OCI-LY3 (cell line): Measurements from ENCODE around the gene BCAR3.
A peak's percentile ranks its signal among the peaks of the same experiment; 100 is the strongest.

Source experiments
- H2AFZ ChIP-seq: fragments of 200-600, 300-600 bp; shearing (Covaris generic); 2 replicates; pipeline ENCODE4 v1.6.0; 2014; ENCODE audit warnings: antibody characterized with exemption, low read depth, low read length
- H3K27ac ChIP-seq: fragments of 200-600, 300-600 bp; sonication (generic); 2 replicates; pipeline ENCODE4 v1.5.1; 2014; ENCODE audit warnings: mild to moderate bottlenecking, low read length, moderate library complexity, mixed read lengths
- H3K27me3 ChIP-seq: fragments of 200-600, 300-600 bp; sonication (generic); 2 replicates; pipeline ENCODE4 v1.6.1; 2014; ENCODE audit warnings: low read depth, low read length, mixed read lengths
- H3K36me3 ChIP-seq: fragments of 200-600, 300-600 bp; sonication (generic); replicated peaks from 2 replicates; pipeline ENCODE3; 2014; ENCODE audit warnings: low read depth, low read length, mixed read lengths
- H3K4me1 ChIP-seq: fragments of 300-600, 200-600 bp; sonication (generic); 2 replicates; pipeline ENCODE4 v1.6.1; 2014; ENCODE audit warnings: low read length, mixed read lengths
- H3K4me2 ChIP-seq: fragments of 200-600, 300-600 bp; sonication (generic); 2 replicates; pipeline ENCODE4 v1.6.1; 2014; ENCODE audit warnings: low read length, mixed read lengths
- H3K4me3 ChIP-seq: fragments of 300-600, 200-600 bp; sonication (generic); 2 replicates; pipeline ENCODE4 v1.5.1; 2014; ENCODE audit warnings: antibody characterized with exemption, mild to moderate bottlenecking, low read length, moderate library complexity
- H3K79me2 ChIP-seq: fragments of 300-600, 200-600 bp; shearing (Covaris generic); 2 replicates; pipeline ENCODE4 v1.6.1; 2014; ENCODE audit warnings: mild to moderate bottlenecking, low read length, mixed read lengths
- H3K9ac ChIP-seq: fragments of 300-600, 200-600 bp; shearing (Covaris generic); 2 replicates; pipeline ENCODE4 v1.6.0; 2014; ENCODE audit warnings: mild to moderate bottlenecking, low read length, moderate library complexity
- H3K9me3 ChIP-seq: fragments of 200-600, 300-600 bp; shearing (Covaris generic); 2 replicates; pipeline ENCODE4 v1.6.1; 2014; ENCODE audit warnings: low read length, mixed read lengths; ENCODE audit not compliant: insufficient read depth
- H4K20me1 ChIP-seq: fragments of 200-600, 300-600 bp; sonication (generic); 2 replicates; pipeline ENCODE4 v1.6.1; 2016; ENCODE audit warnings: low read length, mixed read lengths; ENCODE audit not compliant: insufficient read depth
- CTCF ChIP-seq: fragments of 200-600, 300-600 bp; sonication (generic); IDR thresholded peaks from 2 replicates; pipeline ENCODE4 v1.5.1; 2014; ENCODE audit warnings: antibody characterized with exemption, low read length, low read depth
- EZH2phosphoT487 ChIP-seq: fragments of 200-600 bp; shearing (Covaris generic); IDR thresholded peaks from 2 replicates; pipeline ENCODE4 v1.6.1; 2018; ENCODE audit warnings: antibody characterized with exemption, mixed run types, low read depth

The BCAR3 gene

GRCh38 chr1:93679546-93679945 is 2.1 kb downstream of the BCAR3 start:
- Histone ChIP-seq H3K9ac (no peak overlapping the region), H2AFZ (no peak overlapping the region), H3K27me3 (no peaks in the 10 kb centered on the region), H3K27ac (no peak overlapping the region), H3K9me3 (no peaks in the 10 kb centered on the region), H3K4me3 (peak overlapping the region; percentile 93), H4K20me1 (peaks cover 61% of the 10 kb centered on the region), H3K79me2 (peaks cover 69% of the 10 kb centered on the region), H3K4me1 (peaks cover 17% of the 10 kb centered on the region), H3K36me3 (peaks cover 44% of the 10 kb centered on the region), H3K4me2 (peak overlapping the region; percentile 84)
- TF ChIP-seq EZH2phosphoT487: no peak
- TF ChIP-seq CTCF: no peak

GRCh38 chr1:93678946-93679480 is 2.6 kb downstream of the BCAR3 start:
- peaks cover 71% of the 10 kb centered on the region for H3K79me2 ChIP-seq
- no peaks in the 10 kb centered on the region for H3K9me3 ChIP-seq
- H3K27ac ChIP-seq: no peak overlapping the region
- peaks cover 46% of the 10 kb centered on the region for H3K36me3 ChIP-seq
- H3K4me1 ChIP-seq: peaks cover 17% of the 10 kb centered on the region
- peak overlapping the region; percentile 84; the same call in 1 of the 2 replicates for H3K4me2 ChIP-seq
- no peak overlapping the region for H3K4me3 ChIP-seq
- peaks cover 62% of the 10 kb centered on the region for H4K20me1 ChIP-seq
- no peak overlapping the region for H3K9ac ChIP-seq
- no peaks in the 10 kb centered on the region for H3K27me3 ChIP-seq
- H2AFZ ChIP-seq: no peak overlapping the region
- no peak for TF ChIP-seq EZH2phosphoT487

- H3K9ac ChIP-seq: no peak overlapping the region
- TF ChIP-seq EZH2phosphoT487: no peak
- no peak for TF ChIP-seq CTCF
- H3K4me1 ChIP-seq: peaks cover 17% of the 10 kb centered on the region
- H3K36me3 ChIP-seq: peaks cover 49% of the 10 kb centered on the region
- peaks cover 68% of the 10 kb centered on the region for H4K20me1 ChIP-seq
- H2AFZ ChIP-seq: no peak overlapping the region
- H3K27me3 ChIP-seq: no peaks in the 10 kb centered on the region
- H3K79me2 ChIP-seq: peaks cover 73% of the 10 kb centered on the region
- H3K9me3 ChIP-seq: no peaks in the 10 kb centered on the region
- no peak overlapping the region for H3K27ac ChIP-seq
- H3K4me3 ChIP-seq: no peak overlapping the region
- no peak overlapping the region for H3K4me2 ChIP-seq
Observed at GRCh38 chr1:93678491-93678890, 3.1 kb downstream of the BCAR3 start.

GRCh38 chr1:93677729-93678128 is 3.9 kb downstream of the BCAR3 start:
- peaks cover 81% of the 10 kb centered on the region for H3K79me2 ChIP-seq
- H3K9me3 ChIP-seq: no peaks in the 10 kb centered on the region
- no peak overlapping the region for H2AFZ ChIP-seq
- no peak overlapping the region for H3K4me3 ChIP-seq
- H3K4me1 ChIP-seq: peaks cover 19% of the 10 kb centered on the region
- H3K27me3 ChIP-seq: no peaks in the 10 kb centered on the region
- TF ChIP-seq CTCF: no peak
- no peak for TF ChIP-seq EZH2phosphoT487
- H4K20me1 ChIP-seq: peaks cover 75% of the 10 kb centered on the region
- H3K36me3 ChIP-seq: peaks cover 55% of the 10 kb centered on the region
- no peak overlapping the region for H3K27ac ChIP-seq
- H3K4me2 ChIP-seq: no peak overlapping the region
- no peak overlapping the region for H3K9ac ChIP-seq

DNA sequence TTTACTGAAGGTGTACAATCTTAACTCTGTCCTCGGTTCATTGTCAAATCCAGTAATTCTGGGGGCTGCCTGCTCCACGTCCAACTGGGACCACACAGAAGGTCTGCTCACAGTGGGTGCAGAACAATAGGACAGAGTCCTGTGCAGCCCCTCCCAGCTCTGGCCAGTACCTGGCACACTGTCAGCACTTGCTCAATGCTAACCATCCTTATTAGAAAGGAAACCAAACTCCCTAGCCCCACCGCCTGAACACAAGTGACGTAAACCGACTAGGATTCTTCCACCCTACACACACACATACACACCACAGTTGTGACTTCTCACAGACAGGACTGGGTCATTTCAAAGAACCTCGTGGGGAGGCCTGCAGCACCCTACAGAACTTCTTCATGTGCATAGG is 5.2 kb downstream of the BCAR3 start:
- TF ChIP-seq EZH2phosphoT487: no peak
- TF ChIP-seq CTCF: no peak
- H3K79me2 ChIP-seq: peaks cover 85% of the 10 kb centered on the region
- H3K4me2 ChIP-seq: no peak overlapping the region
- H3K27ac ChIP-seq: no peak overlapping the region
- H3K4me1 ChIP-seq: peaks cover 15% of the 10 kb centered on the region
- H3K9ac ChIP-seq: no peak overlapping the region
- no peak overlapping the region for H2AFZ ChIP-seq
- H3K27me3 ChIP-seq: no peaks in the 10 kb centered on the region
- no peak overlapping the region for H3K4me3 ChIP-seq
- peaks cover 65% of the 10 kb centered on the region for H3K36me3 ChIP-seq
- no peaks in the 10 kb centered on the region for H3K9me3 ChIP-seq
- peaks cover 84% of the 10 kb centered on the region for H4K20me1 ChIP-seq
